ENCODE data around the gene ABCA1.

Gene ABCA1

GRCh38 chr9:104879555-104880309, 48.2 kb downstream of the ABCA1 start:
- Mint-ChIP-seq H3K9me3 (no peaks in the 10 kb centered on the region), H3K36me3 (ENCODE audit: low read depth) (peaks cover 4% of the 10 kb centered on the region), H3K27me3 (no peaks in the 10 kb centered on the region), H3K4me3 (no peak overlapping the region), H3K4me1 (no peaks in the 10 kb centered on the region), H3K27ac (no peak overlapping the region)
- ATAC-seq (no peak), DNase-seq (no peak)

GRCh38 chr9:104876587-104876986, 51.4 kb downstream of the ABCA1 start:
- DNase-seq, result no peak
- Mint-ChIP-seq H3K9me3 (no peaks in the 10 kb centered on the region), H3K27me3 (no peaks in the 10 kb centered on the region), H3K36me3 (ENCODE audit: low read depth) (peaks cover 4% of the 10 kb centered on the region), H3K4me3 (no peak overlapping the region), H3K27ac (no peak overlapping the region), H3K4me1 (peaks cover 5% of the 10 kb centered on the region)
- ATAC-seq, result no peak

GRCh38 chr9:104875897-104876296, 52.1 kb downstream of the ABCA1 start:
- H3K27me3 Mint-ChIP-seq, result no peaks in the 10 kb centered on the region
- peaks cover 5% of the 10 kb centered on the region for H3K4me1 Mint-ChIP-seq
- H3K9me3 Mint-ChIP-seq, result no peaks in the 10 kb centered on the region
- no peak for DNase-seq
- peaks cover 4% of the 10 kb centered on the region for H3K36me3 Mint-ChIP-seq (ENCODE audit: low read depth)
- ATAC-seq, result no peak
- H3K4me3 Mint-ChIP-seq, result no peak overlapping the region
- H3K27ac Mint-ChIP-seq, result no peak overlapping the region

- DNase-seq (no peak), ATAC-seq (no peak)
- peaks cover 4% of the 10 kb centered on the region for H3K36me3 Mint-ChIP-seq (ENCODE audit: low read depth)
- H3K4me3 Mint-ChIP-seq, result no peak overlapping the region
- H3K27me3 Mint-ChIP-seq, result no peaks in the 10 kb centered on the region
- H3K9me3 Mint-ChIP-seq, result no peaks in the 10 kb centered on the region
- H3K4me1 Mint-ChIP-seq, result peaks cover 5% of the 10 kb centered on the region
- H3K27ac Mint-ChIP-seq, result no peak overlapping the region
Observed at GRCh38 chr9:104875320-104875719, 52.6 kb downstream of the ABCA1 start.

- Mint-ChIP-seq H3K9me3 (no peaks in the 10 kb centered on the region), H3K4me3 (no peak overlapping the region), H3K27ac (no peak overlapping the region), H3K27me3 (no peaks in the 10 kb centered on the region), H3K4me1 (peaks cover 5% of the 10 kb centered on the region), H3K36me3 (ENCODE audit: low read depth) (peaks cover 4% of the 10 kb centered on the region)
- DNase-seq, result no peak
- no peak for ATAC-seq
Observed at GRCh38 chr9:104873489-104873850, 54.5 kb downstream of the ABCA1 start.

- no peaks in the 10 kb centered on the region for H3K9me3 Mint-ChIP-seq
- no peak overlapping the region for H3K27ac Mint-ChIP-seq
- DNase-seq (no peak), ATAC-seq (peak; percentile 28)
- no peak overlapping the region for H3K4me3 Mint-ChIP-seq
- H3K4me1 Mint-ChIP-seq, result peaks cover 8% of the 10 kb centered on the region
- no peaks in the 10 kb centered on the region for H3K27me3 Mint-ChIP-seq
- H3K36me3 Mint-ChIP-seq (ENCODE audit: low read depth), result peaks cover 4% of the 10 kb centered on the region
Observed at GRCh38 chr9:104872656-104873488, 55.1 kb downstream of the ABCA1 start.

- Mint-ChIP-seq H3K36me3 (ENCODE audit: low read depth) (peaks cover 4% of the 10 kb centered on the region), H3K4me1 (peaks cover 8% of the 10 kb centered on the region), H3K27me3 (no peaks in the 10 kb centered on the region), H3K4me3 (no peak overlapping the region), H3K9me3 (no peaks in the 10 kb centered on the region), H3K27ac (no peak overlapping the region)
- no peak for DNase-seq
- ATAC-seq, result no peak
Observed at GRCh38 chr9:104871961-104872527, 55.9 kb downstream of the ABCA1 start.

GRCh38 chr9:104869811-104870210, 58.1 kb downstream of the ABCA1 start:
- H3K27me3 Mint-ChIP-seq, result no peaks in the 10 kb centered on the region
- no peak for ATAC-seq
- no peak overlapping the region for H3K27ac Mint-ChIP-seq
- peaks cover 8% of the 10 kb centered on the region for H3K4me1 Mint-ChIP-seq
- DNase-seq, result no peak
- no peak overlapping the region for H3K4me3 Mint-ChIP-seq
- no peaks in the 10 kb centered on the region for H3K9me3 Mint-ChIP-seq
- no peaks in the 10 kb centered on the region for H3K36me3 Mint-ChIP-seq (ENCODE audit: low read depth)

- no peak for ATAC-seq
- Mint-ChIP-seq H3K27ac (no peak overlapping the region), H3K27me3 (no peaks in the 10 kb centered on the region), H3K36me3 (ENCODE audit: low read depth) (no peaks in the 10 kb centered on the region), H3K9me3 (no peaks in the 10 kb centered on the region), H3K4me1 (peaks cover 8% of the 10 kb centered on the region), H3K4me3 (no peak overlapping the region)
- no peak for DNase-seq
Observed at GRCh38 chr9:104868687-104869404, 59.1 kb downstream of the ABCA1 start.

- Mint-ChIP-seq H3K27ac (no peak overlapping the region), H3K4me3 (no peak overlapping the region), H3K9me3 (no peaks in the 10 kb centered on the region), H3K36me3 (ENCODE audit: low read depth) (no peaks in the 10 kb centered on the region), H3K4me1 (peaks cover 8% of the 10 kb centered on the region), H3K27me3 (no peaks in the 10 kb centered on the region)
- ATAC-seq (no peak), DNase-seq (no peak)
Observed at GRCh38 chr9:104868303-104868686, 59.7 kb downstream of the ABCA1 start.

- ATAC-seq, result no peak
- DNase-seq, result no peak
- no peaks in the 10 kb centered on the region for H3K36me3 Mint-ChIP-seq (ENCODE audit: low read depth)
- H3K9me3 Mint-ChIP-seq, result no peaks in the 10 kb centered on the region
- no peaks in the 10 kb centered on the region for H3K27me3 Mint-ChIP-seq
- no peak overlapping the region for H3K27ac Mint-ChIP-seq
- H3K4me3 Mint-ChIP-seq, result no peak overlapping the region
- H3K4me1 Mint-ChIP-seq, result peaks cover 7% of the 10 kb centered on the region
Observed at GRCh38 chr9:104866191-104866590, 61.8 kb downstream of the ABCA1 start.

- no peak for DNase-seq
- H3K4me3 Mint-ChIP-seq, result no peak overlapping the region
- H3K9me3 Mint-ChIP-seq, result no peaks in the 10 kb centered on the region
- H3K27ac Mint-ChIP-seq, result no peak overlapping the region
- H3K27me3 Mint-ChIP-seq, result no peaks in the 10 kb centered on the region
- H3K36me3 Mint-ChIP-seq (ENCODE audit: low read depth), result no peaks in the 10 kb centered on the region
- H3K4me1 Mint-ChIP-seq, result peaks cover 9% of the 10 kb centered on the region
- no peak for ATAC-seq
Observed at GRCh38 chr9:104864675-104865104, 63.3 kb downstream of the ABCA1 start.

- peak; percentile 83 for ATAC-seq
- no peaks in the 10 kb centered on the region for H3K9me3 Mint-ChIP-seq
Observed at GRCh38 chr9:104863180-104863883, 64.6 kb downstream of the ABCA1 start.

GRCh38 chr9:104861397-104861796, 66.6 kb downstream of the ABCA1 start:
- H3K36me3 Mint-ChIP-seq (ENCODE audit: low read depth), result peaks cover 2% of the 10 kb centered on the region
- no peaks in the 10 kb centered on the region for H3K27me3 Mint-ChIP-seq
- no peak overlapping the region for H3K4me3 Mint-ChIP-seq
- H3K9me3 Mint-ChIP-seq, result no peaks in the 10 kb centered on the region
- DNase-seq (no peak), ATAC-seq (no peak)
- H3K27ac Mint-ChIP-seq, result no peak overlapping the region
- peaks cover 6% of the 10 kb centered on the region for H3K4me1 Mint-ChIP-seq

More at GRCh38 chr9:104863180-104863883, 64.6 kb downstream of the ABCA1 start:
- no peak overlapping the region for H3K27ac Mint-ChIP-seq
- H3K4me3 Mint-ChIP-seq, result no peak overlapping the region
- peak; percentile 25 for DNase-seq
- H3K27me3 Mint-ChIP-seq, result no peaks in the 10 kb centered on the region
- H3K36me3 Mint-ChIP-seq (ENCODE audit: low read depth), result no peaks in the 10 kb centered on the region
- H3K4me1 Mint-ChIP-seq, result peaks cover 8% of the 10 kb centered on the region

Measured in activated naive CD8-positive, alpha-beta T cell treated with anti-CD3 and anti-CD28 coated beads, Interleukin-2, amount 50 U/mL, for 24 hours (primary cell).